ENCODE measurements around the gene MRPL39. TPM values are rescaled to one million over a fixed set of nuclear protein-coding genes. Genes with fewer than 3 reads are reported as not detected.

Gene MRPL39
- total and polyA plus RNA-seq, 2 of the 4 experiments (the other 2 are of a cell fraction), result 15.2 to 20.6 TPM

DNA sequence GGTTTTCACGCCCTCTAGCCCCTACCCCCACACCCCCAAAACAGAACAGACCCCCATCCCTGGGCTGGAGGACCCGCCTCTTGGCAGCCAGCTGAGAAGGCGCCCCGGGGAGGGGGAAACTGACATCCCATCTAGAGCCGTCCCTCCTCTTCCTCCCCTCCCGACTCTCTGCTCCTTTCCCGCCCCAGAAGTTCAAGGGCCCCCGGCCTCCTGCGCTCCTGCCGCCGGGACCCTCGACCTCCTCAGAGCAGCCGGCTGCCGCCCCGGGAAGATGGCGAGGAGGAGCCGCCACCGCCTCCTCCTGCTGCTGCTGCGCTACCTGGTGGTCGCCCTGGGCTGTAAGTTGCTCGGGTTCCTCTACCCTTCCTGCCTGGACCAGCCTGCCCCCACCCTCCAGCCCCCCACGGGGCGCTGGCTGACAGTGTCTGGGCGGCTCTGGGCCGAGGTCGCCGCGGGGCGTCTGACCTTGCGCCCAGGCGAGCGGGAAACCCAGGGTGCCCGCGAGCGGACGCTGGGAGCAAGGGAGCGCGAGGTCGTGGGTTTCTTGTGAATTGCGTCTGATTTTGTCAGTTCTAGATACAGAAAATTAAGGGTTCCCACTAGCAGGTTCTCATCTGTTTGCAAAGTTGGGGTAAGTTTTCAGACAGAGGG lies 32.4 kb upstream of the MRPL39 start:
- WGBS, 2 experiments (ENCODE audit: extremely low coverage in 2 of 2, insufficient read length in 1 of 2), result no CpG with 5 or more reads among the region's 40 CpGs
- Histone ChIP-seq H3K14ac (replicated peaks; ENCODE audit: low read depth, low read length) (no peak overlapping the region), H3K56ac (ENCODE audit: extremely low read depth, insufficient read depth, low read length) (no peak overlapping the region), H3K4ac (ENCODE audit: low read depth, low read length) (no peak overlapping the region), H3K23ac (ENCODE audit: low read depth, low read length) (no peak overlapping the region), H2BK15ac (ENCODE audit: low read depth, low read length) (no peak overlapping the region), H2AFZ (replicated peaks; ENCODE audit: low read length, poor library complexity) (peak overlapping the region; percentile 92), H3K9me3 (ENCODE audit: control insufficient read depth, insufficient read depth, low read length) (no peaks in the 10 kb centered on the region), H4K20me1 (ENCODE audit: insufficient read depth, low read length) (no peaks in the 10 kb centered on the region), H2AK9ac (replicated peaks; ENCODE audit: low read depth, low read length, poor library complexity) (peak overlapping the region; percentile 47), H3K4me2 (ENCODE audit: low read depth, low read length) (peak overlapping the region; percentile 80), H3K4me1 (ENCODE audit: control insufficient read depth, insufficient read depth, low read length) (peaks cover 2% of the 10 kb centered on the region; the same call in 1 of the 2 replicates), H2AK5ac (ENCODE audit: low read depth, low read length) (no peak overlapping the region), H4K8ac (ENCODE audit: low read depth in 2 of 2, low read length in 2 of 2) (no peak overlapping the region), H3K18ac (ENCODE audit: low read depth, low read length) (no peak overlapping the region; the same call in 1 of the 2 replicates), H2BK20ac (ENCODE audit: low read depth, low read length) (no peak overlapping the region), H4K91ac (ENCODE audit: insufficient read depth, low read depth, low read length) (no peak overlapping the region), H3K27me3 (ENCODE audit: control insufficient read depth, insufficient read depth, low read length) (peaks cover 12% of the 10 kb centered on the region), H2BK120ac (ENCODE audit: low read depth, low read length) (no peak overlapping the region), H3K9me1 (ENCODE audit: insufficient read depth, low read length) (no peaks in the 10 kb centered on the region), H3K4me3 (ENCODE audit: insufficient read depth, low read depth, low read length) (peak overlapping the region; percentile 53), H3K27ac (ENCODE audit: insufficient read depth, low read length) (no peak overlapping the region), H3K36me3 (ENCODE audit: control insufficient read depth, insufficient read depth, low read length) (no peaks in the 10 kb centered on the region), H4K5ac (ENCODE audit: low read depth, low read length) (no peak overlapping the region), H3K9ac (ENCODE audit: low read depth, low read length) (peak overlapping the region; percentile 8; the same call in 1 of the 2 replicates), H2BK5ac (ENCODE audit: low read depth, low read length, poor library complexity, severe bottlenecking) (no peak overlapping the region), H3K79me1 (ENCODE audit: low read depth in 1 of 2, low read length in 2 of 2) (no peaks in the 10 kb centered on the region)
- CTCF ChIA-PET, result interaction anchor here (0.5 to 1.0 kb wide), 2 partner anchors 8 to 31 kb away, joined by 3 to 4 read pairs; no protein-coding TSS in a partner anchor
- ATAC-seq (ENCODE audit: low read depth) (peak; percentile 78), DNase-seq (peak; percentile 29)
- no TSS peak for BruUV-seq (replicated peaks)
- TF ChIP-seq, protein P1, sequence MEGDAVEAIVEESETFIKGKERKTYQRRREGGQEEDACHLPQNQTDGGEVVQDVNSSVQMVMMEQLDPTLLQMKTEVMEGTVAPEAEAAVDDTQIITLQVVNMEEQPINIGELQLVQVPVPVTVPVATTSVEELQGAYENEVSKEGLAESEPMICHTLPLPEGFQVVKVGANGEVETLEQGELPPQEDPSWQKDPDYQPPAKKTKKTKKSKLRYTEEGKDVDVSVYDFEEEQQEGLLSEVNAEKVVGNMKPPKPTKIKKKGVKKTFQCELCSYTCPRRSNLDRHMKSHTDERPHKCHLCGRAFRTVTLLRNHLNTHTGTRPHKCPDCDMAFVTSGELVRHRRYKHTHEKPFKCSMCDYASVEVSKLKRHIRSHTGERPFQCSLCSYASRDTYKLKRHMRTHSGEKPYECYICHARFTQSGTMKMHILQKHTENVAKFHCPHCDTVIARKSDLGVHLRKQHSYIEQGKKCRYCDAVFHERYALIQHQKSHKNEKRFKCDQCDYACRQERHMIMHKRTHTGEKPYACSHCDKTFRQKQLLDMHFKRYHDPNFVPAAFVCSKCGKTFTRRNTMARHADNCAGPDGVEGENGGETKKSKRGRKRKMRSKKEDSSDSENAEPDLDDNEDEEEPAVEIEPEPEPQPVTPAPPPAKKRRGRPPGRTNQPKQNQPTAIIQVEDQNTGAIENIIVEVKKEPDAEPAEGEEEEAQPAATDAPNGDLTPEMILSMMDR (conservative IDR thresholded peaks at IDR 0.05; ENCODE audit: low read depth, low read length), result peak; percentile 29; the same call in 1 of the 2 replicates
- TF ChIP-seq MXI1 (IDR thresholded peaks at IDR 0.05; ENCODE audit: borderline replicate concordance, low read depth, low read length), result no peak
- dilution Hi-C loops (cut with HindIII; ENCODE audit: low sequenced_read_pairs, unreplicated experiment), result no loop called here
- intact Hi-C loops (cut with micrococcal nuclease), result no loop called here
- POLR2A ChIA-PET (ENCODE audit: unreplicated experiment), result interaction anchor here (0.7 kb wide), 1 partner anchor 194 kb away, joined by 3 read pairs; no protein-coding TSS in a partner anchor
- in situ Hi-C loops (cut with MboI; ENCODE audit: low sequenced_read_pairs), result no loop called here
